Fibroblast of villous mesenchyme (primary cell): ENCODE data around the gene KLRG1. TPM values are rescaled to one million over a fixed set of nuclear protein-coding genes. Genes with fewer than 3 reads are reported as not detected.

Experiments used
- DNase-seq: peaks from one replicate; pipeline ENCODE4 v3.0.0-alpha.2; 2010; ENCODE audit warnings: low read depth
- H3K4me3 ChIP-seq: 2 replicates; pipeline ENCODE4 v1.5.1; 2011; ENCODE audit warnings: low read depth, mild to moderate bottlenecking, low read length
- total RNA-seq: library from RNA; depleted of rRNA; stranded (reverse); fragments of >200 nt; gene quantifications from 2 replicates; pipeline ENCODE4 v1.2.3, GENCODE V29; 2012
- TF ChIP-seq, protein P1 (sequence below): IDR thresholded peaks from 2 replicates; pipeline ENCODE4 v1.5.1; 2012; ENCODE audit warnings: low read depth, mild to moderate bottlenecking, low read length; ENCODE audit not compliant: insufficient read depth

Gene KLRG1
- total RNA-seq, 1 donor = 0.43 TPM

DNA sequence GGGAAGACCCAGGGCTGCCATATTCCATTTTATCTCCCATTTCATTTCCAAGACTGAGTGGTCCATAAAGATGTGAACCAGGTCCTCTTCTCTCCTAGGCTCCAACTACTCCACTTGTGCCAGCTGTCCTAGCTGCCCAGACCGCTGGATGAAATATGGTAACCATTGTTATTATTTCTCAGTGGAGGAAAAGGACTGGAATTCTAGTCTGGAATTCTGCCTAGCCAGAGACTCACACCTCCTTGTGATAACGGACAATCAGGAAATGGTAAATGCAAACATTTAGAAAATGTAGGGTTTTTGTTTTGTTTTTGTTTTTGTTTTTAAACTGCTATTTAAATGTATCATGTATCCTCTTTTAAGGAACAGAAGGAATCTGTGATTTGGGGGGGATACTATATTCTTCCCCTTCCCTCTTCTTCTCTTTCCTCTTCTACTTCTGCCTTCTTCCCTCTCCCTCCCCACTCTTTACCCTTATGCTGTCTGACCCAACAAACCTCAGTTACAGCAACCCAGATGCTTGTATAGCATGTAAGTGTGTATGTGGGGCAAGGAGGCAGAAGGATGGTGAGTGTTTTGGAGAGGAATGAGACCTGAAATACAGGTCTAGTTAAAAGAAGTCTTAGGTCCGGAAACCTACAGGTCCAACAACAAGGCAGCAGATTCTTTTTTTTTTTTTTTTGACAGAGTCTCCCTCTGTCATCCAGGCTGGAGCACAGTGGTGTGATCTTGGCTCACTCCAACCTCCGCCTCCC is 5.9 kb downstream of the KLRG1 start:
- TF ChIP-seq, protein P1, sequence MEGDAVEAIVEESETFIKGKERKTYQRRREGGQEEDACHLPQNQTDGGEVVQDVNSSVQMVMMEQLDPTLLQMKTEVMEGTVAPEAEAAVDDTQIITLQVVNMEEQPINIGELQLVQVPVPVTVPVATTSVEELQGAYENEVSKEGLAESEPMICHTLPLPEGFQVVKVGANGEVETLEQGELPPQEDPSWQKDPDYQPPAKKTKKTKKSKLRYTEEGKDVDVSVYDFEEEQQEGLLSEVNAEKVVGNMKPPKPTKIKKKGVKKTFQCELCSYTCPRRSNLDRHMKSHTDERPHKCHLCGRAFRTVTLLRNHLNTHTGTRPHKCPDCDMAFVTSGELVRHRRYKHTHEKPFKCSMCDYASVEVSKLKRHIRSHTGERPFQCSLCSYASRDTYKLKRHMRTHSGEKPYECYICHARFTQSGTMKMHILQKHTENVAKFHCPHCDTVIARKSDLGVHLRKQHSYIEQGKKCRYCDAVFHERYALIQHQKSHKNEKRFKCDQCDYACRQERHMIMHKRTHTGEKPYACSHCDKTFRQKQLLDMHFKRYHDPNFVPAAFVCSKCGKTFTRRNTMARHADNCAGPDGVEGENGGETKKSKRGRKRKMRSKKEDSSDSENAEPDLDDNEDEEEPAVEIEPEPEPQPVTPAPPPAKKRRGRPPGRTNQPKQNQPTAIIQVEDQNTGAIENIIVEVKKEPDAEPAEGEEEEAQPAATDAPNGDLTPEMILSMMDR = no peak
- no peak for DNase-seq
- no peak overlapping the region for H3K4me3 ChIP-seq

- H3K4me3 ChIP-seq = no peak overlapping the region
- TF ChIP-seq, protein P1 = no peak
- peak; percentile 13 for DNase-seq
Observed at GRCh38 chr12:8996682-8997405, 7.5 kb downstream of the KLRG1 start.

GRCh38 chr12:9001233-9001632 is 11.9 kb downstream of the KLRG1 start:
- TF ChIP-seq, protein P1 = no peak
- no peak overlapping the region for H3K4me3 ChIP-seq
- no peak for DNase-seq

DNA sequence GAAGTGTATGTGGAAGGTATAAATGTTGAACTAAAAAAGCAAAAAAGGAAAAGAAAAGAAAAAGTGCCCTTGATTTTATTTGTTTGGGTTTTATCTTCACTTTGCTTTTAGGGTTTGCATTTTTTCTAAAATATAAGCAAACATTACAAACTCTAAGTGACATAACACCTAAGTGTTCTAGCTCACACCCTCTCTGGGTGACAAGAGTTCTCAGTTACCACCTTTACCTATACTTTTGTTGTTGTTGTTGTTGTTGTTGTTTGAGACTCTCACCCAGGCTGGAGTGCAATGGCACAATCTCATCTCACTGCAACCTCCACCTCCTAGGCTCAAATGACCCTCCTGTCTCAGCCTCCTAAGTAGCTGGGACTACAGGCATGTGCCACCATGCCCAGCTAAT is 13.0 kb downstream of the KLRG1 start:
- no peak overlapping the region for H3K4me3 ChIP-seq
- TF ChIP-seq, protein P1 = no peak
- DNase-seq = no peak

GRCh38 chr12:9022592-9022991 is 33.2 kb downstream of the KLRG1 start:
- TF ChIP-seq, protein P1 = no peak
- no peak for DNase-seq
- H3K4me3 ChIP-seq = no peak overlapping the region

GRCh38 chr12:9024512-9024911 is 35.2 kb downstream of the KLRG1 start:
- TF ChIP-seq, protein P1 = no peak
- no peak for DNase-seq
- H3K4me3 ChIP-seq = no peak overlapping the region
